ENCODE measurements around the gene MCF2L2.
"Not testable (repeated sequence)": the region's sequence is repeated elsewhere in the genome, so short reads cannot be mapped to it uniquely, and the experiment has no call there.

MCF2L2 gene

GRCh38 chr3:183239046-183239445 is 189.4 kb downstream of the MCF2L2 start:
- no peak for DNase-seq (ENCODE audit: low read depth in 2 of 2)

- DNase-seq (ENCODE audit: low read depth in 2 of 2), result no peak
Observed at GRCh38 chr3:183233966-183234365, 194.5 kb downstream of the MCF2L2 start.

DNA sequence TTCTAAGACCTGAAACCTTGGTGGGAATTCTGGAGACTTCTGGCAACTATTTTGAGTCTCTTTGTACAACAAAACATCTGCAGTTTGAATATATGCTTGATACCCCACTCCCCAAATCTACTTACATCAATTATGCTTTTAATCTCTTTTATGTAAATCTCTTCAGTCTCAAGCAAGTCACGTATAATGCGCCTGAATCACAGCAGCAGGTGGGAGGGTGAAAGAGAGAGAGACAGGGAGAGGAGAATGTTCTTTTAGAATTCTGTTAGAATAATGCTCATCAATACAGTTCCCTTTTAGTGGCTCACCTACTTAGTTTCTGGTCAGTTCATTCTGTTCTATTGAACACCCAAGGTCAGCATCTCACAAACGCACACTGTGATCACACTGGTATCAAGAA is 197.6 kb downstream of the MCF2L2 start:
- no peak for DNase-seq (ENCODE audit: low read depth in 2 of 2)

GRCh38 chr3:183230251-183230650 is 198.2 kb downstream of the MCF2L2 start:
- DNase-seq (ENCODE audit: low read depth in 2 of 2), result not testable (repeated sequence)

- no peak for DNase-seq (ENCODE audit: low read depth in 2 of 2)
Observed at GRCh38 chr3:183229178-183229577, 199.2 kb downstream of the MCF2L2 start.

DNA sequence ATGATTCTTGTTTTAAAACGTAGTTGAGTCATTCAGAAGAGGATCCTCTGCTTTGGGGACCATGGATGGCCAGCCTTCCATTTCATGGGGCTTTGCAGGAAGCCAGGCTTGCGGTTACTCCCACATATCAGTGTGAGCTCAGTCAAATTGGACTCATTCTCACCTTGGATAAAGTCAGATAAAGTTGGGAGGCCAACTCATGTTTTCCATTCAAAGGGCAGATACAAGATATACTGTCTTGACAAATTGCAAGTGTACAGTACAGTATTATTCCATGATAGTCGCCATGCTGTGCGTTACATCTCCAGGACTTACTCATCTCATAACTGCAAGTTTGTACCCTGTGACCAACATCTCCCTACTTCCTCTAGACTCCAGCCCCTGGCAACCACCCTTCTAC is 200.8 kb downstream of the MCF2L2 start:
- peak; percentile 22 to 41 for DNase-seq (ENCODE audit: low read depth in 2 of 2)

- DNase-seq (ENCODE audit: low read depth in 2 of 2), result no peak
Observed at GRCh38 chr3:183226333-183226890, 202.0 kb downstream of the MCF2L2 start.

DNA sequence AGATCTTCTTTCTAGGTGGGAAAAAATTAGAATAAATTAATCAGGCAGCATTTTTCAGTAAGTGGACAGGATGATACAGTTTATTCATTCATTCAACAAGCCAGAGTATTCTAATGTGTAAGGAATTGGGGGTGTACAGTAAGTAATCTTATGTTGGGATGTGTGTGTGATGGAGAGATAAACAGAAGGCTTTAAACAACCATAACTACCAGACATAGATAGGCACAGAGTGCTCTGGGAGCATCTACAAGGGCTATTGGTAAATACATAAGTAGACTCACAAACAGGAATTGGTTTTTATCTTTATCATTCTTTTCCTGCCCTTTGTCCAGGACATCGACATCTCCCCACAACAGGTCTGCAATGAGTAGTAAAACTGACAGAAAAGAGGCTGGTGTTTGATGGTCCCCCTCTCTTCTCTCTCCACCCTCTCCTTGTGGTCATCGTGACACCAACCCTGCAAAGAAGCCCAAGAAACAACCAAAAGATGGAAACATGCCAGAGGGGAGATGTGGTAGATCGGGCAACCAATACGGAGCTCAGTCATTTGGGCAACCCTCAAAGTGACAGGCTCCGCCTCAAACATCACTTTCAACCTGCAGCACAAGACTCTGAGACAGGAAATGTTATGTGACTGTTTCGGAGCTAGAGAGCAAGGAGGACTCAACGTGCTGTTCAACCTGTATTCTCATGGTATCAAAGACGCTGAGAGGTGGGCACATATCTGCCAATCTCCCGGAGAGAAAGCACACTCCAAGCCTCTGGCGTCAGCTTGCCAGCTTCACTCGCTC is 204.0 kb downstream of the MCF2L2 start:
- peak; percentile 37 to 40 for DNase-seq (ENCODE audit: low read depth in 2 of 2)

DNA sequence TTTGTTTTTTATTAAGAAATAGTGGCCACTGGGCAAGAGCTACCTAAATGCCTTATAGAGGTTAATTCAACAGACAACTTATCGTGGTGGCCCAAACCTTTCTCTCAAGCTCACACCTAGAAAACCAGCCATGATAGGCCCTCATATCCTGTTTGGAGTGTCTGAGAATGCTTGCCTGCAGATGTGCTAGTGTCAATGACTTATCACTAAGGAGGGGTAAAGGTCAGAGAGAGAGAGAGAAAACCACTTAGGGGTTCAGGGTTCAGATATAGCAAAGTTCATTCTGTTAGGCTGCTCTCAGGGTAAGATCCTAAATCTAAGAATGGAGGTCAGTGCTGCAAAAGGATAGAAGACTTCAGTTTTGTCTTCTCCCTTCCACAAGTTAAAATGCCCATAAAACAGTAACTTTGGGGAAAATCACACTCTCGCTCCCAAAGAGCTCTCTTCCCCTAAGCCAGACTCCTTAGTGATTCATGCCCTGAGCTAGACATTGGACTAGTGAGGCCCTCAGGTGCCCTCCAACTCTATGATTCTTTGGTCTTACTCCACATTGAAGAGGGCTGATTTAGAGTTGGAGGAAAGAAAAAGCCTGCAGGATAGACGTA is 205.7 kb downstream of the MCF2L2 start:
- DNase-seq (ENCODE audit: low read depth in 2 of 2), result no peak

- no peak for DNase-seq (ENCODE audit: low read depth in 2 of 2)
Observed at GRCh38 chr3:183220828-183221227, 207.6 kb downstream of the MCF2L2 start.

- no peak for DNase-seq (ENCODE audit: low read depth in 2 of 2)
Observed at GRCh38 chr3:183218826-183219225, 209.6 kb downstream of the MCF2L2 start.

GRCh38 chr3:183217548-183218332 is 210.7 kb downstream of the MCF2L2 start:
- DNase-seq (ENCODE audit: low read depth in 2 of 2), result no peak

- DNase-seq (ENCODE audit: low read depth in 2 of 2), result no peak
Observed at GRCh38 chr3:183215591-183216202, 212.7 kb downstream of the MCF2L2 start.

- DNase-seq (ENCODE audit: low read depth in 2 of 2), result no peak
Observed at GRCh38 chr3:183214277-183214612, 214.2 kb downstream of the MCF2L2 start.

GRCh38 chr3:183213415-183214276 is 214.8 kb downstream of the MCF2L2 start:
- no peak for DNase-seq (ENCODE audit: low read depth in 2 of 2)

DNA sequence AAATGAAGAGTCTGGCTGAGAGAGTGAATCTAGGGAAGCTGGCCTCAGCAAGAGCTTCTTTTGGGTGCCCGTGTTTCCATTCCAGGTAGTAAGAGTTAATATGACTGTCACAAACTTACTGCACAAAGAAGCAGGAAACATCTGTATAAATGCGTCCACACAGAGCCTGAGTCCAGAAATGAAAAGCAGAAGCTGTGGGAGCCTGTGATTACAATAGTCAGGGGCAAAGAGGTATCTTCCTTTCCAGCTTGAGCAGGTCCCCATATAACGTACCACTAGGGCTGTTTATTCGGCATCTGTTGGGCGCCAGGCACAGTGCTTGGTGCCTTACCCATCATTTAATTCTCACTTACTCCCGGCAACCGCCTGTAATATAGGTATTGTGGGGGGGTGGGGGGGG is 215.9 kb downstream of the MCF2L2 start:
- DNase-seq (ENCODE audit: low read depth in 2 of 2), result no peak

DNA sequence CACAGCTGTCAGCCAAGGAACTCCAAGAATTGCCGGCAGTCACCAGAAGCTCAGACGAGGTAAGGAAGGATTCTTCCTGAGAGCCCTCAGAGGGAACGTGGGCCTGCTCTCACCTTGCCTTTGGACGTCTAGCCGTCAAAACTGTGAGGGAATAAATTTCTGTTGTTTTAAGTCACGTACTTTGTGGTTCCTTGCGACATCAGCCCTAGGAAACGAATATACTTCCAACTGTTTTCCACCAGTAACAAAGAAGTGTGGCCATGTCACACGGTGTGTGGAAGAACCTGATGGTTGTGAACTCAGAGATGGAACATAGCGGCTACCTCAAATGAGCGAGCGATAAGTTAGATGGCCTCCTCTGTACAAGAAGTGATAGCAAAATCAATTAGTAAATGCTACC is 216.3 kb downstream of the MCF2L2 start:
- no peak for DNase-seq (ENCODE audit: low read depth in 2 of 2)

DNA sequence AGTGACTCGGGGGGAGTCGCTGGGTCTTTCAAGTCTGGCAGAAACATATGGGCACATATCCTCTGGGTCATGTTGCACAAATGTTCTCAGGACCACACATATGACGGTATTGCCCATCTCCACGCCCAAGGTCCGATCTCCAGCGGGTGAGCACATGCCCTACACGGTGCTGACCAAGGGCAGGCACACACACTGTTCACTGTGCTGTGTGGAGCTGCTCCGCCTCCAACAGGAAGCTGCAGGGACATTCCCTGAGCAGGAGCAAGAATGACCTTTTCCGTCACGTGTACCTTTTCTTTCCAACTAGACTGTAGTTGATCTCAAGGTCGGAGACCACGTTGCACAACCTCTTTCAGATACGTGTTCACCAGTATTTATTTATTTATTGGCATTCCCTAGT is 217.1 kb downstream of the MCF2L2 start:
- no peak for DNase-seq (ENCODE audit: low read depth in 2 of 2)

DNA sequence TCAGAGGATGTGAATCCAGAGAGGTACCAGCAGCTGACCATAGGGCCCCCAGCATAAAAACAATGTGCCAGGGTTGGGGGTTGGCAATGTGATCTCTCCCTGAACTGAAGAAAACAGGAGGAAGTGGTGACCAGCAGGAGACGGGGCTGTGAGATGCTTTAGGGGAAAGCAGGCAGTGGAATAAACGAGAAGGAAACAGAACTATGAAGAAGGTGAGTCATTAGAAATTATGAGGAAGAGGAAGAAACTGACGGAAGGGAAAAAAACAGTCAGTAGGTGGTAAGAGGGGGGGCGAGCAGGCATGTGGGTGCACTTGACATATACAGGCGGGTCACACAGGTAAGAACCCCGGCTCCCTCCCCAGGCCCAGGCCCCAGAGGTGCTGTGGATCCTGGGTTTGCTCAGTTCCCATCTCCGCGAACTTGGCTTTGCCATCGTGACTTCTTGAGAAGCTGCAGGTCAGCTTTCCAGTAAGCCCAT is 217.5 kb downstream of the MCF2L2 start:
- peak; percentile 33 to 46 for DNase-seq (ENCODE audit: low read depth in 2 of 2)

- DNase-seq (ENCODE audit: low read depth in 2 of 2), result no peak
Observed at GRCh38 chr3:183210341-183210740, 218.1 kb downstream of the MCF2L2 start.

GRCh38 chr3:183208800-183209199 is 219.6 kb downstream of the MCF2L2 start:
- DNase-seq (ENCODE audit: low read depth in 2 of 2), result no peak
